ENCODE results near the gene GZMH.

DNA sequence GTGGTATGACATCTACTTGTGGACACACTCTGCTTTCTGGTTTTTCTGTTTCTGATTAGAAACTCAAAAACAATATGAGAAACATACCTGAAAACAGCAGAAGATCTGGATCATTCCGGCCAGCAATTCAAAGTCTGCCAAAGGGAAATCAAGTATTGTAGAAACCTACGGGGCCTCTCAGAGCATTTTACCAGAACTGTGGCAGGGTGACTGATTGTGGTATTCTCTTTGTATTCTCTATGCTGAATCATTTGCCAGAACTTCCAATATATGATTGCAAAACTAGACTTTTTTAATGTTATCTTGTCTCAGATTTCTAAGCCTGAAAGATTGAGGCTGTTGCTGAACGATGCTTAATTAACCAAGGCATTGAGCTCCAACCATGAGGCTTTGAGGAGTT lies 30.4 kb upstream of the GZMH start:
- TF ChIP-seq POLR2A (IDR thresholded peaks at IDR 0.05; ENCODE audit: low read length) = no peak
- TF ChIP-seq GATA1 (IDR thresholded peaks at IDR 0.05; ENCODE audit: low read depth, low read length) = no peak

Measured in erythroblast (primary cell).